Thoracic aorta (tissue), 2 donors: Measurements from ENCODE around the gene TNS3. TPM values are rescaled to one million over a fixed set of nuclear protein-coding genes. Genes with fewer than 3 reads are reported as not detected.

Experiments
- ATAC-seq: fragments of 150-250 bp; one replicate; pipeline ENCODE4 v1.8.0; 2017; ENCODE audit warnings: low read depth; ENCODE audit not compliant: insufficient number of reproducible peaks, low FRiP score
- DNase-seq: peaks from one replicate; pipeline ENCODE4 v3.0.0-alpha.2; 2020; ENCODE audit warnings: low spot score
- H3K27ac ChIP-seq, 2 donors: fragments of 200-600 bp; sonication (generic); 1 replicate in 1 of 2; 2 replicates in 1 of 2; pipeline ENCODE4 v1.5.1; 2016; ENCODE audit warnings: mild to moderate bottlenecking in 2 of 2, moderate library complexity in 2 of 2
- H3K27me3 ChIP-seq: fragments of 200-600 bp; sonication (generic); replicated peaks from 2 replicates; pipeline ENCODE4 v1.6.0; 2016; ENCODE audit warnings: mild to moderate bottlenecking; ENCODE audit not compliant: insufficient read depth
- H3K36me3 ChIP-seq: fragments of 200-600 bp; sonication (generic); one replicate; pipeline ENCODE4 v1.5.1; 2016
- H3K4me1 ChIP-seq, 2 donors: fragments of 200-600 bp; sonication (generic); 1 replicate in 1 of 2; 2 replicates in 1 of 2; pipeline versions ENCODE4 v1.5.1 to v1.6.0; 2016; ENCODE audit warnings: low read depth in 2 of 2, mild to moderate bottlenecking in 1 of 2; ENCODE audit not compliant: control insufficient read depth in 1 of 2
- H3K4me3 ChIP-seq: fragments of 200-600 bp; sonication (generic); 2 replicates; pipeline ENCODE4 v1.5.1; 2016; ENCODE audit warnings: mild to moderate bottlenecking
- H3K9me3 ChIP-seq: fragments of 200-600 bp; sonication (generic); 2 replicates; pipeline ENCODE4 v1.5.1; 2016
- CTCF ChIP-seq: fragments of 200-600 bp; sonication (generic); IDR thresholded peaks from one replicate; pipeline ENCODE4 v1.5.1; 2019; ENCODE audit warnings: antibody characterized with exemption
- total RNA-seq, 2 donors: library from RNA; depleted of rRNA; stranded (reverse); fragments of >200 nt; gene quantifications; one replicate each; pipeline versions ENCODE4 v1.1.0 to v1.2.3, GENCODE V29; 2016

The TNS3 gene
- total RNA-seq, 2 donors from 2014 or later, result 138 to 151 TPM

- ATAC-seq (no peak), DNase-seq (no peak)
- H3K4me1 ChIP-seq, result peaks cover 12 to 45% of the 10 kb centered on the region in 2 donors
- H3K9me3 ChIP-seq, result no peaks in the 10 kb centered on the region
- H3K27ac ChIP-seq, result no peak overlapping the region
- H3K4me3 ChIP-seq, result no peak overlapping the region
- no peak for TF ChIP-seq CTCF
- no peaks in the 10 kb centered on the region for H3K27me3 ChIP-seq
- H3K36me3 ChIP-seq, result no peaks in the 10 kb centered on the region
These were observed 42.8 kb upstream of the TNS3 start for GRCh38 chr7:47624689-47625088.

GRCh38 chr7:47622946-47623640 lies 41.2 kb upstream of the TNS3 start:
- Histone ChIP-seq H3K36me3 (no peaks in the 10 kb centered on the region), H3K4me3 (peak overlapping the region; percentile 9), H3K9me3 (no peaks in the 10 kb centered on the region), H3K27me3 (no peaks in the 10 kb centered on the region), H3K4me1 (peaks cover 12 to 44% of the 10 kb centered on the region in 2 donors), H3K27ac (peak overlapping the region; percentile 66 to 82)
- DNase-seq, result no peak
- no peak for TF ChIP-seq CTCF
- ATAC-seq, result peak; percentile 44

- no peaks in the 10 kb centered on the region for H3K27me3 ChIP-seq
- H3K36me3 ChIP-seq, result no peaks in the 10 kb centered on the region
- no peak for ATAC-seq
- no peak for TF ChIP-seq CTCF
- peaks cover 12 to 39% of the 10 kb centered on the region in 2 donors for H3K4me1 ChIP-seq
- DNase-seq, result no peak
- no peaks in the 10 kb centered on the region for H3K9me3 ChIP-seq
- H3K4me3 ChIP-seq, result no peak overlapping the region
- H3K27ac ChIP-seq, result peak overlapping the region; percentile 66 to 82
These were observed 40.7 kb upstream of the TNS3 start for GRCh38 chr7:47622586-47622945.

GRCh38 chr7:47621979-47622561 lies 40.2 kb upstream of the TNS3 start:
- Histone ChIP-seq H3K27ac (peak overlapping the region; percentile 66 to 82), H3K36me3 (no peaks in the 10 kb centered on the region), H3K9me3 (no peaks in the 10 kb centered on the region), H3K4me1 (peaks cover 12 to 35% of the 10 kb centered on the region in 2 donors), H3K27me3 (no peaks in the 10 kb centered on the region), H3K4me3 (no peak overlapping the region)
- no peak for TF ChIP-seq CTCF
- ATAC-seq (no peak), DNase-seq (no peak)

GRCh38 chr7:47621347-47621746 lies 39.4 kb upstream of the TNS3 start:
- H3K27me3 ChIP-seq, result no peaks in the 10 kb centered on the region
- TF ChIP-seq CTCF, result no peak
- no peak overlapping the region for H3K4me3 ChIP-seq
- peaks cover 12 to 35% of the 10 kb centered on the region in 2 donors for H3K4me1 ChIP-seq
- peak overlapping the region; percentile 66 to 82 for H3K27ac ChIP-seq
- H3K9me3 ChIP-seq, result no peaks in the 10 kb centered on the region
- ATAC-seq (no peak), DNase-seq (no peak)
- H3K36me3 ChIP-seq, result no peaks in the 10 kb centered on the region
